Vagina (tissue), 2 donors: Measurements from ENCODE around the gene NAV1. TPM values are rescaled to one million over a fixed set of nuclear protein-coding genes. Genes with fewer than 3 reads are reported as not detected.

ENCODE experiments used
- DNase-seq, 2 donors: peaks; one replicate each; pipeline ENCODE4 v3.0.0-alpha.2; 2017; ENCODE audit errors: extremely low spot score in 2 of 2
- H3K27ac ChIP-seq: fragments of 200-600 bp; sonication (generic); one replicate; pipeline ENCODE4 v1.5.1; 2019
- H3K27me3 ChIP-seq: fragments of 200-600 bp; sonication (generic); one replicate; pipeline ENCODE4 v1.5.1; 2019
- H3K36me3 ChIP-seq, 2 donors: fragments of 200-600 bp; sonication (generic); one replicate each; pipeline ENCODE4 v1.5.1; 2017 to 2019
- H3K4me1 ChIP-seq: fragments of 200-600 bp; sonication (generic); one replicate; pipeline ENCODE4 v1.5.1; 2019
- H3K4me3 ChIP-seq, 2 donors: fragments of 200-600 bp; sonication (generic); 1 replicate in 1 of 2; 2 replicates in 1 of 2; pipeline ENCODE4 v1.5.1; 2016 to 2019
- H3K9me3 ChIP-seq: fragments of 200-600 bp; sonication (generic); one replicate; pipeline ENCODE4 v1.5.1; 2019
- POLR2A ChIP-seq, 2 donors: fragments of 450-650 bp; IDR thresholded peaks; one replicate each; pipeline ENCODE4 v1.6.1; 2017; ENCODE audit warnings: antibody characterized with exemption in 2 of 2, mild to moderate bottlenecking in 2 of 2, moderate library complexity in 2 of 2
- POLR2AphosphoS5 ChIP-seq, 2 donors: sonication (generic); formaldehyde crosslinking; IDR thresholded peaks; one replicate each; pipeline ENCODE4 v1.9.0; 2017; ENCODE audit warnings: antibody characterized with exemption in 2 of 2, mild to moderate bottlenecking in 2 of 2, low read depth in 1 of 2; ENCODE audit not compliant: insufficient read depth in 1 of 2
- intact Hi-C: fragments of 100-400 bp; cut with DNase I; formaldehyde crosslinking; loops from one replicate; pipeline ENCODE4 v1.15.1; 2023
- total RNA-seq: library from RNA; depleted of rRNA; stranded (reverse); fragments of >200 nt; gene quantifications from one replicate; pipeline ENCODE4 v1.2.3, GENCODE V29; 2016
- TF ChIP-seq, protein P1 (sequence below), 3 experiments: fragments of 450-650 bp in 2 of 3; fragments of 200-600 bp in 1 of 3; sonication (generic) in 1 of 3; IDR thresholded peaks; one replicate each; pipeline ENCODE4 v1.5.1; 2017 to 2019; ENCODE audit warnings: antibody characterized with exemption in 3 of 3, mild to moderate bottlenecking in 2 of 3, moderate library complexity in 2 of 3

Gene NAV1, protein sequence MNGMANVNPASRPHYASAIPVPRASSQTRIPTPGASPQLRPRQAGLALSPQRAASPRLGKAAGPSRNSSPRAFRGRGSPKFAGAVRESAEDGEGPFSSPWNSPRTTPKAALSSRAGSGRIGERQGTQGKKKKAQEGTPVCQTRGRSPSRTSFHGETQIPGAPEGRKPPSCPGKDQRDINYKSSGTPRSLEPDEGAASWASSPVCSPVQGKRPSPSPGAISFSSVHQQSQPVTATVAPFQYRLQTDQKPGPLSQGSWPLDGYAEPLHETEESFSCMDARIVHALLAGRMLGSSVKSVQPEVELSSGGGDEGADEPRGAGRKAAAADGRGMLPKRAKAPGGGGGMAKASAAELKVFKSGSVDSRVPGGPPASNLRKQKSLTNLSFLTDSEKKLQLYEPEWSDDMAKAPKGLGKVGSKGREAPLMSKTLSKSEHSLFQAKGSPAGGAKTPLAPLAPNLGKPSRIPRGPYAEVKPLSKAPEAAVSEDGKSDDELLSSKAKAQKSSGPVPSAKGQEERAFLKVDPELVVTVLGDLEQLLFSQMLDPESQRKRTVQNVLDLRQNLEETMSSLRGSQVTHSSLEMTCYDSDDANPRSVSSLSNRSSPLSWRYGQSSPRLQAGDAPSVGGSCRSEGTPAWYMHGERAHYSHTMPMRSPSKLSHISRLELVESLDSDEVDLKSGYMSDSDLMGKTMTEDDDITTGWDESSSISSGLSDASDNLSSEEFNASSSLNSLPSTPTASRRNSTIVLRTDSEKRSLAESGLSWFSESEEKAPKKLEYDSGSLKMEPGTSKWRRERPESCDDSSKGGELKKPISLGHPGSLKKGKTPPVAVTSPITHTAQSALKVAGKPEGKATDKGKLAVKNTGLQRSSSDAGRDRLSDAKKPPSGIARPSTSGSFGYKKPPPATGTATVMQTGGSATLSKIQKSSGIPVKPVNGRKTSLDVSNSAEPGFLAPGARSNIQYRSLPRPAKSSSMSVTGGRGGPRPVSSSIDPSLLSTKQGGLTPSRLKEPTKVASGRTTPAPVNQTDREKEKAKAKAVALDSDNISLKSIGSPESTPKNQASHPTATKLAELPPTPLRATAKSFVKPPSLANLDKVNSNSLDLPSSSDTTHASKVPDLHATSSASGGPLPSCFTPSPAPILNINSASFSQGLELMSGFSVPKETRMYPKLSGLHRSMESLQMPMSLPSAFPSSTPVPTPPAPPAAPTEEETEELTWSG (N-terminal part only)
- 45.9 TPM for total RNA-seq

DNA sequence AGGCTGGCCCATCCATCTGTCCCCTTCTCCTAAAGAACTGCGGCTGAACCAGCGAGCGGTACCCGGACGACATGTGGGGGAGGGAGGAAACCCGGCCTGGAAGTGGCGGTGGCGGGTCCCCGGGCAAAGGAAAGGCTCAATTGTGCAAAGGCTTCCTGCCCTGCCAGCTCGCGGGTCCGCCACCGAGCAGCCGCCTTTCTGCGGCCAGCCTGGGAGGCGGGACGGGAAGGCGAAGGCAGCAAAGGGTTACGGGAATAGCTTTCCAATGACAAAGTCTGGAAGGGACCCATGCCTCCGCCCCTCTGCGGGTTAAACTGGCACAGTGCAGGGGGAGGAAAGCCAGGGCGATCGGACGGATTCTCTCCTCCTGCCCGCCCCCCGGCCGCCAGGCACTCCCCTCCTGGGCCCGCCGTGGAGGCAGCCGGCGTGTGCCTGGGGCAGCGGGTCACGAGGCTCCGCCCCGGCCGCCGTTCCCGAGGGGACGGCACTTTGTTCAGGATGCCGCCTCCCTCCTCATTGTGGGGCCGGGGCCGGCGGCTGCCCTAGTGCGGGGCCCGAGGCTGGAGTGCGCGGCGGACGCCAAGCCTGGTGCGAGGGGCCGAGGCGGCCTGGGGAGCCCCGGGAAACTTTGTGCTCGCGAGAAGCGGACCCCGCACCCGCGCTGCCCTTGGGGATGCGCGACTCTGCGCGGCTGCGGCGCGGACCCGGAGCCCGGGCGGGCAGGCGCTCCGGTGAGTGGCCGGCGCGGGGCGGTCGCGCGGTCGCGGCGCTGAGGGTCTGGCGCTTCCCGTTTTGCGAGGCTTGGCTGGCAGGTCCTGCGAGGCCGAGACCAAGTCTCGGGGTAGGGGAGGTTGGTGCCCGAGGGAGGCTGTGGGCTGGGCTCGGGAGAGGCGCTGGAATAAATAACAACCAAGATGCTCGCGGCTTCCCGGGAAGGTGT, at the start of gene NAV1:
TSS of gene NAV1 (plus strand) at position 516 of the 940 bp plus-strand sequence. CDS start 83,758 bp downstream, outside the sequence.
- no peaks in the 10 kb centered on the region for H3K27me3 ChIP-seq
- DNase-seq, result no peak
- TF ChIP-seq, protein P1, sequence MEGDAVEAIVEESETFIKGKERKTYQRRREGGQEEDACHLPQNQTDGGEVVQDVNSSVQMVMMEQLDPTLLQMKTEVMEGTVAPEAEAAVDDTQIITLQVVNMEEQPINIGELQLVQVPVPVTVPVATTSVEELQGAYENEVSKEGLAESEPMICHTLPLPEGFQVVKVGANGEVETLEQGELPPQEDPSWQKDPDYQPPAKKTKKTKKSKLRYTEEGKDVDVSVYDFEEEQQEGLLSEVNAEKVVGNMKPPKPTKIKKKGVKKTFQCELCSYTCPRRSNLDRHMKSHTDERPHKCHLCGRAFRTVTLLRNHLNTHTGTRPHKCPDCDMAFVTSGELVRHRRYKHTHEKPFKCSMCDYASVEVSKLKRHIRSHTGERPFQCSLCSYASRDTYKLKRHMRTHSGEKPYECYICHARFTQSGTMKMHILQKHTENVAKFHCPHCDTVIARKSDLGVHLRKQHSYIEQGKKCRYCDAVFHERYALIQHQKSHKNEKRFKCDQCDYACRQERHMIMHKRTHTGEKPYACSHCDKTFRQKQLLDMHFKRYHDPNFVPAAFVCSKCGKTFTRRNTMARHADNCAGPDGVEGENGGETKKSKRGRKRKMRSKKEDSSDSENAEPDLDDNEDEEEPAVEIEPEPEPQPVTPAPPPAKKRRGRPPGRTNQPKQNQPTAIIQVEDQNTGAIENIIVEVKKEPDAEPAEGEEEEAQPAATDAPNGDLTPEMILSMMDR (IDR thresholded peaks at IDR 0.05), result no peak
- TF ChIP-seq POLR2A (IDR thresholded peaks at IDR 0.05) (peak; percentile 24 to 66), POLR2AphosphoS5 (IDR thresholded peaks at IDR 0.05; ENCODE audit: insufficient read depth in 1 of 2, low read depth in 1 of 2) (peak in 1 of 2 donors; percentile 80)

DNA sequence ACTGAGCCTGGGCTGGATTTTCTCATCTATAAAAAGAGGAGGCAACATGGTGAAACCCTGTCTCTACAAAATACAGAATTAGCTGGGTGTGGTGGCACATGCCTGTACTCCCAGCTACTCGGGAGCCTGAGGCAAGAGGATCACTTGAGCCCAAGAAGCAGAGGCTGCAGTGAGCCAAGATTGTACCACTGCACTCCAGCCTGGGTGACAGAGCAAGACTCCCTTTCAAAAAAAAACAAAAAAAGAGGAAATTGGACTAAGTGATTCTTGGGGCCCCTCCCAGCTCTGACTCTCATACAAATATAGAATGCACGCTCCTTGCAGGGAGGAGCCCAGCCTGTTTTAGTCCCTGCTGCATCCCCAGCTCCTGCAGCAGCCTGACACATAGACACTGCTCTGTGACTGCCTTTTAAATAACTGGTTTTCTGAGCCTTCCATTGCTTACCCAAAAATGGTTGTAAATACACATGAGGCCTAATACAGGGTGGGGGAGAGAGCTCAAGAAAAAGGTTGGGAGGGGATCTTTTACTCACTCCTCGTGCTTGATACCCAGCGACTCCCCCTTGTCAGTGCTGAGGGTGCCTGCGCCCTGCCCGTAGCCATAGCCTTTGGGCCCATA, 49.2 kb upstream of the NAV1 start:
- Histone ChIP-seq H3K4me3 (no peak overlapping the region), H3K36me3 (peaks cover 0 to 30% of the 10 kb centered on the region in 2 donors), H3K27me3 (no peaks in the 10 kb centered on the region), H3K9me3 (no peaks in the 10 kb centered on the region), H3K4me1 (peaks cover 72% of the 10 kb centered on the region), H3K27ac (peak overlapping the region; percentile 93)
- DNase-seq, result no peak
- intact Hi-C loops, result no loop called here
- no peak for TF ChIP-seq POLR2A (IDR thresholded peaks at IDR 0.05)
- TF ChIP-seq, protein P1 (IDR thresholded peaks at IDR 0.05), result no peak
- TF ChIP-seq POLR2AphosphoS5 (IDR thresholded peaks at IDR 0.05; ENCODE audit: insufficient read depth in 1 of 2, low read depth in 1 of 2), result no peak

More for the DNA sequence above, at the start of gene NAV1:
- intact Hi-C loops, result loop anchor here (5.0 to 10.0 kb wide), 3 partner anchors 53 to 416 kb away; partner anchors contain the start of gene TIMM17A
- peak within 1 kb of the TSS; percentile 56 to 64 for H3K4me3 ChIP-seq
- H3K36me3 ChIP-seq, result no peaks in the 10 kb centered on the region
- peaks cover 76% of the 10 kb centered on the region for H3K4me1 ChIP-seq
- H3K27ac ChIP-seq, result peak within 1 kb of the TSS; percentile 90
- no peaks in the 10 kb centered on the region for H3K9me3 ChIP-seq

DNA sequence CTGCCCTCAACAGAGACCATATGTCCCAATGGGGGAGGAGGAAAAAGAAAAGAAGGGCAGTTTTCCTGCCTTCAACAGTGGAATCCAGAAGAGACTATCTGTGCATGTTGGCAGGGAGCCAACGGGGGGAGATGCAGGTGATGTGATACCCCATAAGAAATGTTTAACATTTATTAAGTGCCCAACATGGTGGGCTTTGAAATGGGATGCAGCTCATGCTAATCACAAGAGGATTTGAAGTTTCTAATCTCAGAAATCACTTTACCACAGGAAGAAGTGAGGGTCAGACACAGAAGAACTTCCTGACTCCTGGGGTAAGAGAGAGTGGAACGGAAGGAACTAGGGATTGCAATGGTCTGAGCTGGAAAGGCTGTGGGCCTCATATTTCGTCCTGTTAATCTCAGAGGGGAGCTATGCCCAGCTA, 48.2 kb upstream of the NAV1 start:
- Histone ChIP-seq H3K9me3 (no peaks in the 10 kb centered on the region), H3K4me3 (no peak overlapping the region), H3K36me3 (peaks cover 0 to 24% of the 10 kb centered on the region in 2 donors), H3K27ac (peak overlapping the region; percentile 93), H3K27me3 (no peaks in the 10 kb centered on the region), H3K4me1 (peaks cover 77% of the 10 kb centered on the region)
- no peak for DNase-seq
- intact Hi-C loops, result no loop called here
- TF ChIP-seq POLR2A (IDR thresholded peaks at IDR 0.05), result no peak
- TF ChIP-seq, protein P1 (IDR thresholded peaks at IDR 0.05), result no peak
